WTC11 (cell line): ENCODE measurements around the gene HELZ. TPM values are rescaled to one million over a fixed set of nuclear protein-coding genes. Genes with fewer than 3 reads are reported as not detected.

Source experiments
- ATAC-seq: fragments of 200-7000 bp; cut with Tn5 transposase; 2 replicates; pipeline ENCODE4 v1.10.0; 2021; ENCODE audit warnings: mild to moderate bottlenecking, moderate library complexity
- CTCF ChIA-PET: fragments of 300-600 bp; sonication (Branson Sonifier 250); formaldehyde crosslinking; loops from one replicate; lab custom pipeline; 2021; ENCODE audit warnings: antibody characterized with exemption; lab: Charles Lee
- POLR2A ChIA-PET: fragments of 350-600 bp; sonication (Branson Sonifier 250); formaldehyde crosslinking; loops from one replicate; lab custom pipeline; 2021; ENCODE audit warnings: antibody characterized with exemption; lab: Charles Lee
- DNase-seq: peaks from one replicate; pipeline ENCODE4 v3.0.0; 2021; ENCODE audit warnings: low spot score
- H3K27ac Mint-ChIP-seq: 2 replicates; pipeline ENCODE4 v1.8.0; 2021; ENCODE audit warnings: mixed read lengths
- H3K27me3 Mint-ChIP-seq: 2 replicates; pipeline ENCODE4 v1.8.0; 2021; ENCODE audit warnings: low read depth, mild to moderate bottlenecking, moderate library complexity, mixed read lengths
- H3K36me3 Mint-ChIP-seq: 2 replicates; pipeline ENCODE4 v1.8.0; 2021; ENCODE audit warnings: mixed read lengths
- H3K4me1 Mint-ChIP-seq: 2 replicates; pipeline ENCODE4 v1.8.0; 2022; ENCODE audit warnings: mixed read lengths
- H3K4me3 Mint-ChIP-seq: 2 replicates; pipeline ENCODE4 v1.8.0; 2021; ENCODE audit warnings: mild to moderate bottlenecking, moderate library complexity, mixed read lengths
- H3K9me3 Mint-ChIP-seq: 2 replicates; pipeline ENCODE4 v1.8.0; 2021; ENCODE audit warnings: mixed read lengths
- AFF4 ChIP-seq: sonication (generic); formaldehyde crosslinking; IDR thresholded peaks from 2 replicates; pipeline ENCODE4 v1.8.1; 2023; ENCODE audit warnings: mild to moderate bottlenecking, missing genetic modification reagents, borderline replicate concordance
- ATF3 ChIP-seq: sonication (generic); formaldehyde crosslinking; conservative IDR thresholded peaks from 2 replicates; pipeline ENCODE4 v1.8.1; 2022; ENCODE audit warnings: mild to moderate bottlenecking, missing genetic modification reagents
- FOXP1 ChIP-seq: sonication (generic); formaldehyde crosslinking; IDR thresholded peaks from 2 replicates; pipeline ENCODE4 v1.8.0; 2022; ENCODE audit warnings: missing genetic modification reagents, mild to moderate bottlenecking, moderate library complexity, borderline replicate concordance
- NFE2L1 ChIP-seq: sonication (generic); formaldehyde crosslinking; IDR thresholded peaks from 2 replicates; pipeline ENCODE4 v1.8.1; 2023; ENCODE audit warnings: missing genetic modification reagents
- PRDM15 ChIP-seq: sonication (generic); formaldehyde crosslinking; IDR thresholded peaks from 2 replicates; pipeline ENCODE4 v1.8.0; 2022; ENCODE audit warnings: missing genetic modification reagents
- SP1 ChIP-seq: sonication (generic); formaldehyde crosslinking; conservative IDR thresholded peaks from 2 replicates; pipeline ENCODE4 v1.8.1; 2022; ENCODE audit warnings: missing genetic modification reagents
- USF2 ChIP-seq: sonication (generic); formaldehyde crosslinking; IDR thresholded peaks from 2 replicates; pipeline ENCODE4 v1.8.1; 2023; ENCODE audit warnings: mild to moderate bottlenecking, missing genetic modification reagents, moderate library complexity
- ZNF396 ChIP-seq: fragments of 250-450 bp; sonication (Bioruptor Pico); IDR thresholded peaks from 2 replicates; pipeline ENCODE4 v1.8.0; 2021; ENCODE audit warnings: mild to moderate bottlenecking, moderate library complexity, borderline replicate concordance
- ZNF423 ChIP-seq: fragments of 250-450 bp; sonication (Bioruptor Pico); IDR thresholded peaks from 2 replicates; pipeline ENCODE4 v2.1.2; 2022; ENCODE audit warnings: mild to moderate bottlenecking, moderate library complexity
- ZNF671 ChIP-seq: fragments of 250-450 bp; sonication (Bioruptor Pico); IDR thresholded peaks from 2 replicates; pipeline ENCODE4 v1.8.0; 2021; ENCODE audit warnings: mild to moderate bottlenecking
- total RNA-seq: library from RNA; stranded (reverse); gene quantifications from 3 replicates; pipeline ENCODE4 v1.2.3, GENCODE V29; 2021
- TF ChIP-seq, protein P1 (sequence below): sonication (generic); formaldehyde crosslinking; IDR thresholded peaks from 2 replicates; pipeline ENCODE4 v1.8.0; 2022; ENCODE audit warnings: mild to moderate bottlenecking, missing genetic modification reagents
- TF ChIP-seq, protein P2 (sequence below): fragments of 250-450 bp; sonication (Bioruptor Pico); IDR thresholded peaks from 2 replicates; pipeline ENCODE4 v1.9.0; 2021; ENCODE audit warnings: mild to moderate bottlenecking, borderline replicate concordance

Gene HELZ
- total RNA-seq, 1 experiment from 2014 or later = 49.1 TPM

- Mint-ChIP-seq H3K27me3 (no peaks in the 10 kb centered on the region), H3K4me1 (peaks cover 9% of the 10 kb centered on the region), H3K9me3 (no peaks in the 10 kb centered on the region), H3K36me3 (peaks cover 3% of the 10 kb centered on the region; the same call in 1 of the 2 replicates), H3K27ac (no peak overlapping the region; the same call in 1 of the 2 replicates), H3K4me3 (no peak overlapping the region)
- DNase-seq (no peak), ATAC-seq (no peak)
- ChIA-PET CTCF (interaction anchor here (0.7 to 2.1 kb wide), 2 partner anchors 53 to 1547 kb away, joined by 3 to 7 read pairs; no protein-coding TSS in a partner anchor), POLR2A (no interaction called here)
- TF ChIP-seq AFF4 (CRISPR knock-in tag) (no peak), ZNF396 (CRISPR knock-in tag) (no peak), ZNF671 (no peak), USF2 (CRISPR knock-in tag) (no peak), ZNF423 (CRISPR knock-in tag) (no peak), PRDM15 (CRISPR knock-in tag) (no peak), ATF3 (CRISPR knock-in tag) (no peak), SP1 (CRISPR knock-in tag) (no peak), FOXP1 (CRISPR knock-in tag) (no peak), NFE2L1 (CRISPR knock-in tag) (no peak)
- TF ChIP-seq, protein P1, sequence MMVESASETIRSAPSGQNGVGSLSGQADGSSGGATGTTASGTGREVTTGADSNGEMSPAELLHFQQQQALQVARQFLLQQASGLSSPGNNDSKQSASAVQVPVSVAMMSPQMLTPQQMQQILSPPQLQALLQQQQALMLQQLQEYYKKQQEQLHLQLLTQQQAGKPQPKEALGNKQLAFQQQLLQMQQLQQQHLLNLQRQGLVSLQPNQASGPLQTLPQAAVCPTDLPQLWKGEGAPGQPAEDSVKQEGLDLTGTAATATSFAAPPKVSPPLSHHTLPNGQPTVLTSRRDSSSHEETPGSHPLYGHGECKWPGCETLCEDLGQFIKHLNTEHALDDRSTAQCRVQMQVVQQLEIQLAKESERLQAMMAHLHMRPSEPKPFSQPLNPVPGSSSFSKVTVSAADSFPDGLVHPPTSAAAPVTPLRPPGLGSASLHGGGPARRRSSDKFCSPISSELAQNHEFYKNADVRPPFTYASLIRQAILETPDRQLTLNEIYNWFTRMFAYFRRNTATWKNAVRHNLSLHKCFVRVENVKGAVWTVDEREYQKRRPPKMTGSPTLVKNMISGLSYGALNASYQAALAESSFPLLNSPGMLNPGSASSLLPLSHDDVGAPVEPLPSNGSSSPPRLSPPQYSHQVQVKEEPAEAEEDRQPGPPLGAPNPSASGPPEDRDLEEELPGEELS (CRISPR knock-in tag) = no peak
- TF ChIP-seq, protein P2, sequence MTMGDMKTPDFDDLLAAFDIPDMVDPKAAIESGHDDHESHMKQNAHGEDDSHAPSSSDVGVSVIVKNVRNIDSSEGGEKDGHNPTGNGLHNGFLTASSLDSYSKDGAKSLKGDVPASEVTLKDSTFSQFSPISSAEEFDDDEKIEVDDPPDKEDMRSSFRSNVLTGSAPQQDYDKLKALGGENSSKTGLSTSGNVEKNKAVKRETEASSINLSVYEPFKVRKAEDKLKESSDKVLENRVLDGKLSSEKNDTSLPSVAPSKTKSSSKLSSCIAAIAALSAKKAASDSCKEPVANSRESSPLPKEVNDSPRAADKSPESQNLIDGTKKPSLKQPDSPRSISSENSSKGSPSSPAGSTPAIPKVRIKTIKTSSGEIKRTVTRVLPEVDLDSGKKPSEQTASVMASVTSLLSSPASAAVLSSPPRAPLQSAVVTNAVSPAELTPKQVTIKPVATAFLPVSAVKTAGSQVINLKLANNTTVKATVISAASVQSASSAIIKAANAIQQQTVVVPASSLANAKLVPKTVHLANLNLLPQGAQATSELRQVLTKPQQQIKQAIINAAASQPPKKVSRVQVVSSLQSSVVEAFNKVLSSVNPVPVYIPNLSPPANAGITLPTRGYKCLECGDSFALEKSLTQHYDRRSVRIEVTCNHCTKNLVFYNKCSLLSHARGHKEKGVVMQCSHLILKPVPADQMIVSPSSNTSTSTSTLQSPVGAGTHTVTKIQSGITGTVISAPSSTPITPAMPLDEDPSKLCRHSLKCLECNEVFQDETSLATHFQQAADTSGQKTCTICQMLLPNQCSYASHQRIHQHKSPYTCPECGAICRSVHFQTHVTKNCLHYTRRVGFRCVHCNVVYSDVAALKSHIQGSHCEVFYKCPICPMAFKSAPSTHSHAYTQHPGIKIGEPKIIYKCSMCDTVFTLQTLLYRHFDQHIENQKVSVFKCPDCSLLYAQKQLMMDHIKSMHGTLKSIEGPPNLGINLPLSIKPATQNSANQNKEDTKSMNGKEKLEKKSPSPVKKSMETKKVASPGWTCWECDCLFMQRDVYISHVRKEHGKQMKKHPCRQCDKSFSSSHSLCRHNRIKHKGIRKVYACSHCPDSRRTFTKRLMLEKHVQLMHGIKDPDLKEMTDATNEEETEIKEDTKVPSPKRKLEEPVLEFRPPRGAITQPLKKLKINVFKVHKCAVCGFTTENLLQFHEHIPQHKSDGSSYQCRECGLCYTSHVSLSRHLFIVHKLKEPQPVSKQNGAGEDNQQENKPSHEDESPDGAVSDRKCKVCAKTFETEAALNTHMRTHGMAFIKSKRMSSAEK (CRISPR knock-in tag) = no peak
These were observed 176.0 kb downstream of the HELZ start for GRCh38 chr17:67068999-67069398.
